Spleen (tissue), 7 donors: ENCODE data around the gene AAGAB.

ENCODE experiments used
- CTCF ChIP-seq, 11 experiments: fragments of 200-600 bp in 7 of 11; fragments of 450-650 bp in 4 of 11; sonication (generic) in 4 of 11; IDR thresholded peaks in 8 of 11; conservative IDR thresholded peaks in 3 of 11; 1 replicate in 7 of 11; 2 replicates in 4 of 11; pipeline versions ENCODE4 v1.4.0 to v1.8.0; 2016 to 2021; ENCODE audit warnings: antibody characterized with exemption in 11 of 11, inconsistent platforms in 4 of 11, mild to moderate bottlenecking in 1 of 11
- POLR2AphosphoS5 ChIP-seq, 3 donors: sonication (generic); formaldehyde crosslinking; IDR thresholded peaks; one replicate each; pipeline ENCODE4 v1.5.1; 2017; ENCODE audit warnings: antibody characterized with exemption in 3 of 3
- donor health status: DM: no; HTN: no; CAD: no; lungs with moderate emphysema.
- donor health status: DM: no; HTN: no; CAD: no.
- donor health status: DM: no; HTN: no; CAD: no.

GRCh38 chr15:67185621-67186225 is 68.7 kb downstream of the AAGAB start:
- TF ChIP-seq CTCF (IDR thresholded peaks at IDR 0.05 in 8 of 11, conservative IDR thresholded peaks at IDR 0.05 in 3 of 11) (no peak), POLR2AphosphoS5 (IDR thresholded peaks at IDR 0.05) (peak in 1 of 3 donors; percentile 21)
